HCT116 (cell line): ENCODE data around the gene SORBS1. TPM values are rescaled to one million over a fixed set of nuclear protein-coding genes. Genes with fewer than 3 reads are reported as not detected.

Source experiments
- ATAC-seq: fragments of 200-7000 bp; cut with Tn5 transposase; 2 replicates; pipeline ENCODE4 v1.9.1; 2020; ENCODE audit warnings: mild to moderate bottlenecking, moderate library complexity
- BruUV-seq: library from RNA; stranded (reverse); fragments of 400-500 nt; replicated peaks from 2 replicates; lab custom pipeline; 2021; lab: Mats Ljungman, UMichigan
- CTCF ChIA-PET: fragments of 300-600 bp; sonication (Branson Sonifier 250); formaldehyde crosslinking; loops from one replicate; lab custom pipeline; 2021; ENCODE audit warnings: antibody characterized with exemption; lab: Charles Lee
- POLR2A ChIA-PET: fragments of 300-600, 350-600 bp; sonication (Branson Sonifier 250); formaldehyde crosslinking; loops from one replicate; lab custom pipeline; 2021; ENCODE audit warnings: antibody characterized with exemption; lab: Charles Lee
- RAD21 ChIA-PET, 2 experiments: fragments of 300-600 bp; sonication (Branson Sonifier 250); formaldehyde crosslinking; loops; one replicate each; lab custom pipeline; 2023; ENCODE audit warnings: low total read pairs in 2 of 2; ENCODE audit not compliant: uncharacterized antibody in 2 of 2, unreplicated experiment in 2 of 2, low non-redundant PET in 1 of 2; lab: Charles Lee
- DNase-seq: peaks from one replicate; pipeline ENCODE4 v3.0.0-alpha.2; 2010; ENCODE audit warnings: low read depth, low spot score
- H2AFZ ChIP-seq: fragments of 200-600 bp; shearing (Covaris generic), sonication (generic); 2 replicates; pipeline ENCODE4 v1.6.1; 2017; ENCODE audit warnings: low read depth, mixed run types, mixed read lengths, antibody characterized with exemption, low read length; ENCODE audit not compliant: poor library complexity, severe bottlenecking
- H3K27ac ChIP-seq: 2 replicates; pipeline ENCODE4 v1.5.1; 2012; ENCODE audit warnings: low read depth, low read length
- H3K27me3 ChIP-seq: fragments of 200-600 bp; sonication (generic); 2 replicates; pipeline ENCODE4 v1.6.1; 2016; ENCODE audit warnings: mixed run types, low read length, mixed read lengths; ENCODE audit not compliant: insufficient read depth
- H3K36me3 ChIP-seq, 2 experiments: fragments of 200-500 bp in 1 of 2; fragments of 200-600 bp in 1 of 2; sonication (Bioruptor generic) in 1 of 2; sonication (generic) in 1 of 2; 2 replicates each; pipeline versions ENCODE4 v1.5.1 to v1.6.1; 2014 to 2016; ENCODE audit warnings: low read length in 2 of 2, inconsistent platforms in 1 of 2, mixed read lengths in 1 of 2, mixed run types in 1 of 2; ENCODE audit not compliant: insufficient read depth in 2 of 2, control insufficient read depth in 1 of 2
- H3K4me1 ChIP-seq, 2 experiments: fragments of 200-600 bp in 1 of 2; sonication (generic) in 1 of 2; 2 replicates each; pipeline versions ENCODE4 v1.5.1 to v1.6.1; 2012 to 2017; ENCODE audit warnings: low read length in 2 of 2, inconsistent platforms in 1 of 2, mild to moderate bottlenecking in 1 of 2, mixed read lengths in 1 of 2, mixed run types in 1 of 2, moderate library complexity in 1 of 2; ENCODE audit not compliant: insufficient read depth in 2 of 2, control insufficient read depth in 1 of 2
- H3K4me2 ChIP-seq: fragments of 200-600 bp; sonication (generic); 2 replicates; pipeline ENCODE4 v1.6.1; 2017; ENCODE audit warnings: mixed run types, low read length, mixed read lengths
- H3K4me3 ChIP-seq, 2 experiments: fragments of 200-600 bp in 1 of 2; sonication (generic) in 1 of 2; replicated peaks in 1 of 2; 2 replicates each; pipeline ENCODE4 v1.5.1; 2011 to 2016; ENCODE audit warnings: low read length in 2 of 2, control low read depth in 1 of 2, low read depth in 1 of 2, mild to moderate bottlenecking in 1 of 2, mixed read lengths in 1 of 2, mixed run types in 1 of 2
- H3K79me2 ChIP-seq: fragments of 200-600 bp; sonication (generic); 2 replicates; pipeline ENCODE4 v1.6.1; 2017; ENCODE audit warnings: mild to moderate bottlenecking, mixed run types, low read length, moderate library complexity, mixed read lengths; ENCODE audit not compliant: insufficient read depth
- H3K9ac ChIP-seq: fragments of 200-600 bp; sonication (generic); 2 replicates; pipeline ENCODE4 v1.6.1; 2016; ENCODE audit warnings: low read length, mixed read lengths
- H3K9me2 ChIP-seq: fragments of 200-600 bp; sonication (generic), shearing (Covaris generic); 2 replicates; pipeline ENCODE4 v1.6.1; 2017; ENCODE audit warnings: mixed run types, mild to moderate bottlenecking, moderate library complexity; ENCODE audit not compliant: insufficient read depth
- H3K9me3 ChIP-seq, 2 experiments: fragments of 200-500 bp in 1 of 2; fragments of 200-600 bp in 1 of 2; sonication (Bioruptor generic) in 1 of 2; sonication (generic) in 1 of 2; 2 replicates each; pipeline ENCODE4 v1.6.1; 2014 to 2017; ENCODE audit warnings: low read length in 2 of 2, mixed read lengths in 2 of 2, inconsistent platforms in 1 of 2, low read depth in 1 of 2, mild to moderate bottlenecking in 1 of 2, mixed run types in 1 of 2, moderate library complexity in 1 of 2; ENCODE audit not compliant: control insufficient read depth in 1 of 2, insufficient read depth in 1 of 2
- H4K20me1 ChIP-seq: fragments of 200-600 bp; sonication (generic), shearing (Covaris generic); 2 replicates; pipeline ENCODE4 v1.6.1; 2017; ENCODE audit warnings: mixed run types, mild to moderate bottlenecking, moderate library complexity; ENCODE audit not compliant: insufficient read depth
- ELF1 ChIP-seq: IDR thresholded peaks from 2 replicates; pipeline ENCODE4 v1.6.1; 2012; ENCODE audit warnings: low read depth, borderline replicate concordance
- EZH2 ChIP-seq: fragments of 200-600 bp; sonication (generic); IDR thresholded peaks from 2 replicates; pipeline ENCODE4 v1.6.1; 2017; ENCODE audit warnings: antibody characterized with exemption, mixed run types
- JUND ChIP-seq: IDR thresholded peaks from 2 replicates; pipeline ENCODE4 v1.6.1; 2012
- MAX ChIP-seq: IDR thresholded peaks from 2 replicates; pipeline ENCODE4 v1.6.1; 2012
- POLR2A ChIP-seq: IDR thresholded peaks from 2 replicates; pipeline ENCODE4 v1.7.0; 2011; ENCODE audit warnings: borderline replicate concordance; ENCODE audit not compliant: insufficient read depth, insufficient read length; ENCODE audit errors: extremely low read depth
- REST ChIP-seq: IDR thresholded peaks from 2 replicates; pipeline ENCODE4 v1.6.1; 2012; ENCODE audit warnings: low read depth
- SRF ChIP-seq: IDR thresholded peaks from 2 replicates; pipeline ENCODE4 v1.6.1; 2012; ENCODE audit warnings: low read depth
- TCF7L2 ChIP-seq: IDR thresholded peaks from 2 replicates; pipeline ENCODE4 v1.7.0; 2011; ENCODE audit warnings: borderline replicate concordance, inconsistent platforms; ENCODE audit not compliant: insufficient read depth, insufficient read length; ENCODE audit errors: extremely low read depth
- intact Hi-C: fragments of 100-400 bp; cut with micrococcal nuclease; formaldehyde crosslinking; loops from 2 replicates; pipeline ENCODE4 v1.10.0; 2022
- total RNA-seq: library from RNA; stranded (reverse); gene quantifications from one replicate; pipeline ENCODE4 v1.2.1, GENCODE V29; 2021; ENCODE audit not compliant: unreplicated experiment

SORBS1 gene
- total RNA-seq, 1 experiment from 2014 or later = 3.4 TPM

- ChIA-PET POLR2A (no interaction called here), CTCF (no interaction called here), RAD21 (no interaction called here)
- Histone ChIP-seq H3K9me2 (no peaks in the 10 kb centered on the region), H3K79me2 (no peaks in the 10 kb centered on the region), H3K9me3 (no peaks in the 10 kb centered on the region), H3K9ac (no peak overlapping the region), H3K4me1 (no peaks in the 10 kb centered on the region), H3K27ac (no peak overlapping the region), H3K36me3 (no peaks in the 10 kb centered on the region), H3K4me2 (no peak overlapping the region), H3K4me3 (no peak overlapping the region), H2AFZ (no peak overlapping the region), H3K27me3 (peaks cover 9% of the 10 kb centered on the region; the same call in 1 of the 2 replicates), H4K20me1 (no peaks in the 10 kb centered on the region)
- DNase-seq = no peak
- intact Hi-C loops = no loop called here
- ATAC-seq = no peak
- no peak for TF ChIP-seq SRF
- TF ChIP-seq ELF1 = no peak
- TF ChIP-seq JUND = no peak
- BruUV-seq = no TSS peak
These were observed 17.4 kb upstream of the SORBS1 start for GRCh38 chr10:95578619-95579018.

- H3K36me3 ChIP-seq = no peaks in the 10 kb centered on the region
- H3K27me3 ChIP-seq = peaks cover 17% of the 10 kb centered on the region; the same call in 1 of the 2 replicates
- CTCF ChIA-PET = no interaction called here
- DNase-seq (no peak), ATAC-seq (no peak)
- no peak overlapping the region for H3K4me3 ChIP-seq
- H3K9ac ChIP-seq = no peak overlapping the region
- no peak overlapping the region for H2AFZ ChIP-seq
- H3K9me3 ChIP-seq = no peaks in the 10 kb centered on the region
- H3K9me2 ChIP-seq = no peaks in the 10 kb centered on the region
- POLR2A ChIA-PET = no interaction called here
- BruUV-seq = no TSS peak
- H3K4me2 ChIP-seq = no peak overlapping the region
- RAD21 ChIA-PET = no interaction called here
- H3K79me2 ChIP-seq = no peaks in the 10 kb centered on the region
- TF ChIP-seq MAX = no peak
- TF ChIP-seq POLR2A = no peak
- no peak for TF ChIP-seq SRF
- no peak for TF ChIP-seq TCF7L2
- TF ChIP-seq REST = no peak
- TF ChIP-seq EZH2 = no peak
- H4K20me1 ChIP-seq = no peaks in the 10 kb centered on the region
- no peaks in the 10 kb centered on the region for H3K4me1 ChIP-seq
- intact Hi-C loops = no loop called here
- H3K27ac ChIP-seq = no peak overlapping the region
These were observed 13.6 kb upstream of the SORBS1 start for GRCh38 chr10:95574649-95575365.
